Uterus (tissue), 4 donors: Measurements from ENCODE around the gene GPX4. TPM values are rescaled to one million over a fixed set of nuclear protein-coding genes. Genes with fewer than 3 reads are reported as not detected.

Experiments
- DNase-seq, 2 donors: peaks; one replicate each; pipeline ENCODE4 v3.0.0-alpha.2; 2019 to 2020
- H3K27ac ChIP-seq, 2 donors: fragments of 200-600 bp; sonication (generic); 1 replicate in 1 of 2; 2 replicates in 1 of 2; pipeline ENCODE4 v1.5.1; 2016 to 2018
- H3K27me3 ChIP-seq, 2 donors: fragments of 200-600 bp; sonication (generic); one replicate each; pipeline ENCODE4 v1.5.1; 2018 to 2019; ENCODE audit warnings: control low read depth in 1 of 2
- H3K36me3 ChIP-seq, 2 donors: fragments of 200-600 bp; sonication (generic); one replicate each; pipeline ENCODE4 v1.5.1; 2019; ENCODE audit warnings: control low read depth in 1 of 2
- H3K4me1 ChIP-seq, 2 donors: fragments of 200-600 bp; sonication (generic); one replicate each; pipeline ENCODE4 v1.5.1; 2018 to 2019; ENCODE audit warnings: control low read depth in 1 of 2
- H3K4me3 ChIP-seq, 2 donors: fragments of 200-600 bp; sonication (generic); 1 replicate in 1 of 2; 2 replicates in 1 of 2; pipeline ENCODE4 v1.5.1; 2018 to 2019; ENCODE audit warnings: mild to moderate bottlenecking in 1 of 2
- H3K9me3 ChIP-seq, 2 donors: fragments of 200-600 bp; sonication (generic); one replicate each; pipeline ENCODE4 v1.5.1; 2019; ENCODE audit warnings: control low read depth in 1 of 2
- POLR2A ChIP-seq, 2 donors: fragments of 450-650 bp; IDR thresholded peaks; one replicate each; pipeline ENCODE4 v1.6.1; 2016; ENCODE audit warnings: antibody characterized with exemption in 2 of 2, mild to moderate bottlenecking in 1 of 2, moderate library complexity in 1 of 2
- intact Hi-C: fragments of 100-400 bp; cut with DNase I; formaldehyde crosslinking; loops from one replicate; pipeline ENCODE4 v1.15.1; 2023; ENCODE audit warnings: low total_unique reads
- total RNA-seq, 4 donors: library from RNA; depleted of rRNA in 3 of 4; stranded (reverse); fragments of >200 nt in 3 of 4; gene quantifications; one replicate each; pipeline versions ENCODE4 v1.1.0 to v1.2.4, GENCODE V29; 2014 to 2023
- TF ChIP-seq, protein P1 (sequence below), 4 experiments: fragments of 200-600 bp in 2 of 4; fragments of 450-650 bp in 2 of 4; sonication (generic) in 2 of 4; IDR thresholded peaks; one replicate each; pipeline ENCODE4 v1.5.1; 2016 to 2019; ENCODE audit warnings: antibody characterized with exemption in 4 of 4, mild to moderate bottlenecking in 2 of 4, moderate library complexity in 1 of 4
- donor health status: DM: yes; HTN: yes; CAD: no.

GPX4 gene
- total RNA-seq, 4 donors from 2014 or later = 68.2 to 357 (median 163) TPM

DNA sequence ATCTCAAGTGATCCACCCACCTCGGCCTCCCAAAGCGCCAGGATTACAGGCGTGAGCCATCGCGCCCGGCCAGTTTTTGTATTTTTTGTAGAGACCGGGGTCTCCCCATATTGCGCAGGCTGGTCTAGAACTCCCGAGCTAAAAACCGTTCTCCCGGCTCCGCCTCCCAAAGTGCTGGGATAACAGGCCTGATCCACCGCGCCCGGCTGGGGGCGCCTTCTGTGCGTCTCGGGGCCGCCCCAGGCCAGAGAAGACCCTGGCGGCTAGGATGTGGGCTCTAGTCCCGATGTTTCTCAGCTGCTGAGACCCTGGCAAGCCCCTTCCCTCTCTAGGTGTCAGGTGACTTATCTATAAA lies 33.2 kb upstream of the GPX4 start:
- Histone ChIP-seq H3K4me1 (peaks cover 0 to 15% of the 10 kb centered on the region in 2 donors), H3K36me3 (no peaks in the 10 kb centered on the region), H3K27me3 (peaks cover 21 to 47% of the 10 kb centered on the region in 2 donors), H3K4me3 (no peak overlapping the region), H3K9me3 (no peaks in the 10 kb centered on the region), H3K27ac (no peak overlapping the region)
- intact Hi-C loops = no loop called here
- TF ChIP-seq, protein P1, sequence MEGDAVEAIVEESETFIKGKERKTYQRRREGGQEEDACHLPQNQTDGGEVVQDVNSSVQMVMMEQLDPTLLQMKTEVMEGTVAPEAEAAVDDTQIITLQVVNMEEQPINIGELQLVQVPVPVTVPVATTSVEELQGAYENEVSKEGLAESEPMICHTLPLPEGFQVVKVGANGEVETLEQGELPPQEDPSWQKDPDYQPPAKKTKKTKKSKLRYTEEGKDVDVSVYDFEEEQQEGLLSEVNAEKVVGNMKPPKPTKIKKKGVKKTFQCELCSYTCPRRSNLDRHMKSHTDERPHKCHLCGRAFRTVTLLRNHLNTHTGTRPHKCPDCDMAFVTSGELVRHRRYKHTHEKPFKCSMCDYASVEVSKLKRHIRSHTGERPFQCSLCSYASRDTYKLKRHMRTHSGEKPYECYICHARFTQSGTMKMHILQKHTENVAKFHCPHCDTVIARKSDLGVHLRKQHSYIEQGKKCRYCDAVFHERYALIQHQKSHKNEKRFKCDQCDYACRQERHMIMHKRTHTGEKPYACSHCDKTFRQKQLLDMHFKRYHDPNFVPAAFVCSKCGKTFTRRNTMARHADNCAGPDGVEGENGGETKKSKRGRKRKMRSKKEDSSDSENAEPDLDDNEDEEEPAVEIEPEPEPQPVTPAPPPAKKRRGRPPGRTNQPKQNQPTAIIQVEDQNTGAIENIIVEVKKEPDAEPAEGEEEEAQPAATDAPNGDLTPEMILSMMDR (IDR thresholded peaks at IDR 0.05) = no peak
- no peak for TF ChIP-seq POLR2A (IDR thresholded peaks at IDR 0.05)
- no peak for DNase-seq

DNA sequence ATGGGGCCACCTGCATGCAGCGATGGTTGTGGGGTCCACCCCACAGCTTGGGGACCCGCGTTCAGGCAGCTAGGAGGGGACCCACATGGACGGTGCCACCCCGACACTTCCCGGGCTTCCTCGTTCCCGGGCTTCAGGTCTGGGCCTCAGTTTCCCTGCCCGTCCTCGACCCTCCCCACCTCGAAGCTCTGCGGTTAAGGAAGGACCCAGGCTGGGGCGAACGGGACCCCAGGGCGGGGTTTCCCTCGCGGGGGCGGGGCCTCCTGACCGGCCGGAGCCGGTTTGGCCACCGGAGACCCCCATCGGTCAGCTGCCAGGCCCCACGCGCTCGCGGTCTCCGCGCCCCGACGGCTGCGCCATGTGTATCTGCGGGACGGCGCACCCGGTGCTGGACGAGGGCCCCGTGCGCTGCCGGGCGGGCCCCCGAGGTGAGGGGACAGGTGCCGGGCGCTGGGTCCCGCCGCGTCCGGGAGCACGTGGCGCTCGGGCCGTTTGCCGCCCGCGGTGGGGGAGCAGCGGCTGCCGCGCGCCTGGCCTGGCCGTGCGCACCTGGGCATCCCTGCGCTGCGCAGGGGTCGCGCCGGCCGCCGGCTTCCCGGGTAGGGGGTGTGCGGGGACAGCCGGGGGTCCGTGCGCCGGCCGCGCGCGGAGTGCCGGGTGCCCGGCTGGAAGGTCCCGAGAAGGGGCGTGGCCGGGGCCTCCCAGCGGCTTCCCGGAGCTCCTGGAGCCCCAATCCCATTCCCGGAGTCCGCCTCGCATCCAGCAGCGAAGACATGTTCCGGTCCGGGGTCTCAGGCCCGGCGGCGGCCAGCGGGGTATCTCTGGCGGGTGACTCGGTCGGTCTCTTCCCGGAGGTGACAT lies 32.6 kb upstream of the GPX4 start:
- TF ChIP-seq POLR2A (IDR thresholded peaks at IDR 0.05) = no peak
- TF ChIP-seq, protein P1 (IDR thresholded peaks at IDR 0.05) = no peak
- H3K9me3 ChIP-seq = no peaks in the 10 kb centered on the region
- H3K27ac ChIP-seq = no peak overlapping the region
- H3K36me3 ChIP-seq = no peaks in the 10 kb centered on the region
- H3K27me3 ChIP-seq = peaks cover 21 to 44% of the 10 kb centered on the region in 2 donors
- H3K4me3 ChIP-seq = no peak overlapping the region
- intact Hi-C loops = no loop called here
- H3K4me1 ChIP-seq = peaks cover 0 to 15% of the 10 kb centered on the region in 2 donors
- DNase-seq = no peak

DNA sequence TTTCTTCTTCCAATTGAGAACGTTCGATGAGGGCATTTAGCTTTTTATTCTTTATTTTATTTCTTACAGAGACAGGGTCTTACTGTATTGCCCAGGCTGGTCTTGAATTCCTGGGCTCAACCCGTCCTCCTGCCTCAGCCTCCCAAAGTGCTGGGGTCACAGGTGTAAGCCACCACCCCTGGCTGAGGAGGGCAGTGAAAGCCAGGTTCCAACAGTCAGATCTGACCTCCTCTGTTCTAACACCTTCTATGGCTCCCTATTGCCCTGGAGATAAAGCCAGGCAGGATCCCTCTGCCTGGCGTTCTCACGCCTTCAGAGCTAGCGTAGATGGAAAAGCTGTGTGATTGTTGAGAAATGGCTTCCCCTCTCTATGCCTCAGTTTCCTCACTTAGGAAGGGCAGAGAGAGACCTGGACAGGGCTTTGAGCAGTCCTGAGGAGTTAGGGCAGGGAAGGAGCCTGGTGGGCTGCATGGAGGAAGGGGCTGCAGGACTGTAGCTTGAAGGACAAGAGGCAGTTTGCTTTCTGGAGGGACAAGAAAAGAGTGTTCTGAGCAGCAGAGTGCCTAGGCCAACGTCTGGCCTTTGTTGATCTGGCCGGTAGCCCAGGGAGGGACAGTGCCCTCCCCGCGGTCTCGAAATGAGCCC lies 31.3 kb upstream of the GPX4 start:
- Histone ChIP-seq H3K27me3 (peaks cover 10 to 35% of the 10 kb centered on the region in 2 donors), H3K9me3 (no peaks in the 10 kb centered on the region), H3K4me1 (peaks cover 0 to 6% of the 10 kb centered on the region in 2 donors), H3K27ac (no peak overlapping the region), H3K4me3 (no peak overlapping the region), H3K36me3 (no peaks in the 10 kb centered on the region)
- TF ChIP-seq, protein P1 (IDR thresholded peaks at IDR 0.05) = no peak
- no peak for TF ChIP-seq POLR2A (IDR thresholded peaks at IDR 0.05)
- intact Hi-C loops = no loop called here
- no peak for DNase-seq

DNA sequence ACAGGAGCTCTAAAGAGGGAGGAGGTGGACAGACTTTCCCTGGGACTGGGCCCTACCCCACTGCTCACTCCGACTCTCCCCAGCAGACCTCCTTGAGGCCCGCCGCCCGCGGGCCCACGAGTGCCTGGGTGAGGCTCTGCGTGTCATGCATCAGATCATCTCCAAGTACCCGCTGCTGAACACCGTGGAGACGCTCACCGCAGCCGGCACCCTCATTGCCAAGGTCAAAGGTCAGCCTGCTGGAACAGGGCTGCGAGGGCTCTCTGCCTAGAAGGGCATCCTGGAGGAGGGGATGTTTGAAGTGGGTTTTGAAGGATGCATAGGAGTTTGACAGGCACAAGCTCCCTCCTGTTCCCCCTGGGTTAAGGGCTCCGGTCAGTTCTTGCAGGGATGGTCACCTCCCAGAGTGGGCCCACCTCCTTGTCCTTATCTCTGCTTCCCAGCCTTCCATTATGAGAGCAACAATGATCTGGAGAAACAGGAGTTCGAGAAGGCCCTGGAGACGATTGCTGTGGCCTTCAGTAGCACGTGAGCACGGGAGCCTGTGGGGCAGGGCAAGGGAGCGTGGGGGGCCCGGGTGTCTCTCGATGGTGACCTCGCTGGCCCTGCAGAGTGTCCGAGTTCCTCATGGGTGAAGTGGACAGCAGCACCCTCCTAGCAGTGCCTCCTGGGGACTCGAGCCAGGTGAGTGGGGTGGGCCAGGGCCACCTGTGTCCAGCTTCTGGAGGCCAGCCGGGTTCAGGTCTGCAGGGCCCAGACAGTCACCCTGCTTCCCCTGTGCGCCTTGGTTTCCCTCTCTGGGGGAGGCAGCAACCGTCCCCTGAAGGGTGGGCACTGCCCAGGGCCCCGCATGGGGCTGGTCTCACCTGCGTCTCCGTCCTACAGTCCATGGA lies 30.5 kb upstream of the GPX4 start:
- TF ChIP-seq, protein P1 (IDR thresholded peaks at IDR 0.05) = no peak
- no peak for TF ChIP-seq POLR2A (IDR thresholded peaks at IDR 0.05)
- Histone ChIP-seq H3K27ac (no peak overlapping the region), H3K27me3 (peaks cover 8 to 28% of the 10 kb centered on the region in 2 donors), H3K9me3 (no peaks in the 10 kb centered on the region), H3K4me3 (no peak overlapping the region), H3K36me3 (no peaks in the 10 kb centered on the region), H3K4me1 (peaks cover 0 to 6% of the 10 kb centered on the region in 2 donors)
- no peak for DNase-seq
- intact Hi-C loops = no loop called here
